ENCODE measurements around the gene INHBB. TPM values are rescaled to one million over a fixed set of nuclear protein-coding genes. Genes with fewer than 3 reads are reported as not detected.

Gene INHBB
- total RNA-seq, 6 donors from 2014 or later, result 2.3 to 12.4 (median 8.0) TPM

GRCh38 chr2:120349440-120349921 is 3.5 kb downstream of the INHBB start:
- DNase-seq (peak in 1 of 2 donors; percentile 79), ATAC-seq (ENCODE audit: low FRiP score in 2 of 2) (no peak)
- Histone ChIP-seq H3K4me3 (no peak overlapping the region), H3K27me3 (peaks cover 0 to 26% (median 11%) of the 10 kb centered on the region in 4 donors), H3K27ac (no peak overlapping the region), H3K9me3 (no peaks in the 10 kb centered on the region), H3K36me3 (peaks cover 0 to 4% (median 0%) of the 10 kb centered on the region in 4 donors), H3K4me1 (peaks cover 23 to 45% (median 26%) of the 10 kb centered on the region in 4 donors)
- 88 to 90% methylated on average over 21 to 31 of the region's 31 CpGs for WGBS, 2 donors
- TF ChIP-seq POLR2AphosphoS5 (IDR thresholded peaks at IDR 0.05) (no peak), EP300 (IDR thresholded peaks at IDR 0.05) (no peak), POLR2A (IDR thresholded peaks at IDR 0.05) (no peak)
- TF ChIP-seq, protein P1, sequence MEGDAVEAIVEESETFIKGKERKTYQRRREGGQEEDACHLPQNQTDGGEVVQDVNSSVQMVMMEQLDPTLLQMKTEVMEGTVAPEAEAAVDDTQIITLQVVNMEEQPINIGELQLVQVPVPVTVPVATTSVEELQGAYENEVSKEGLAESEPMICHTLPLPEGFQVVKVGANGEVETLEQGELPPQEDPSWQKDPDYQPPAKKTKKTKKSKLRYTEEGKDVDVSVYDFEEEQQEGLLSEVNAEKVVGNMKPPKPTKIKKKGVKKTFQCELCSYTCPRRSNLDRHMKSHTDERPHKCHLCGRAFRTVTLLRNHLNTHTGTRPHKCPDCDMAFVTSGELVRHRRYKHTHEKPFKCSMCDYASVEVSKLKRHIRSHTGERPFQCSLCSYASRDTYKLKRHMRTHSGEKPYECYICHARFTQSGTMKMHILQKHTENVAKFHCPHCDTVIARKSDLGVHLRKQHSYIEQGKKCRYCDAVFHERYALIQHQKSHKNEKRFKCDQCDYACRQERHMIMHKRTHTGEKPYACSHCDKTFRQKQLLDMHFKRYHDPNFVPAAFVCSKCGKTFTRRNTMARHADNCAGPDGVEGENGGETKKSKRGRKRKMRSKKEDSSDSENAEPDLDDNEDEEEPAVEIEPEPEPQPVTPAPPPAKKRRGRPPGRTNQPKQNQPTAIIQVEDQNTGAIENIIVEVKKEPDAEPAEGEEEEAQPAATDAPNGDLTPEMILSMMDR (IDR thresholded peaks at IDR 0.05), result no peak

DNA sequence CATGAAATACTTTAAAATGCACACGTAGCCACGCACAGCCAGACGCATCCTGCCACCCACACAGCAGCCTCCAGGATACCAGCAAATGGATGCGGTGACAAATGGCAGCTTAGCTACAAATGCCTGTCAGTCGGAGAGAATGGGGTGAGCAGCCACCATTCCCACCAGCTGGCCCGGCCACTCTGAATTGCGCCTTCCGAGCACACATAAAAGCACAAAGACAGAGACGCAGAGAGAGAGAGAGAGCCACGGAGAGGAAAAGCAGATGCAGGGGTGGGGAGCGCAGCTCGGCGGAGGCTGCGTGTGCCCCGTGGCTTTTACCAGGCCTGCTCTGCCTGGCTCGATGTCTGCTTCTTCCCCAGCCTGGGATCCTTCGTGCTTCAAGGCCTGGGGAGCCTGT is 4.1 kb downstream of the INHBB start:
- no peak for ATAC-seq (ENCODE audit: low FRiP score in 2 of 2)
- peaks cover 0 to 20% (median 8%) of the 10 kb centered on the region in 4 donors for H3K27me3 ChIP-seq
- WGBS, 2 donors, result 63 to 78% methylated on average over 17 of the region's 17 CpGs
- peaks cover 0 to 4% (median 0%) of the 10 kb centered on the region in 4 donors for H3K36me3 ChIP-seq
- TF ChIP-seq POLR2AphosphoS5 (IDR thresholded peaks at IDR 0.05), result no peak
- no peak for TF ChIP-seq EP300 (IDR thresholded peaks at IDR 0.05)
- TF ChIP-seq POLR2A (IDR thresholded peaks at IDR 0.05), result no peak
- TF ChIP-seq, protein P1 (IDR thresholded peaks at IDR 0.05), result no peak
- DNase-seq, result no peak
- peaks cover 17 to 39% (median 20%) of the 10 kb centered on the region in 4 donors for H3K4me1 ChIP-seq
- H3K27ac ChIP-seq, result no peak overlapping the region
- H3K9me3 ChIP-seq, result no peaks in the 10 kb centered on the region
- H3K4me3 ChIP-seq, result no peak overlapping the region

DNA sequence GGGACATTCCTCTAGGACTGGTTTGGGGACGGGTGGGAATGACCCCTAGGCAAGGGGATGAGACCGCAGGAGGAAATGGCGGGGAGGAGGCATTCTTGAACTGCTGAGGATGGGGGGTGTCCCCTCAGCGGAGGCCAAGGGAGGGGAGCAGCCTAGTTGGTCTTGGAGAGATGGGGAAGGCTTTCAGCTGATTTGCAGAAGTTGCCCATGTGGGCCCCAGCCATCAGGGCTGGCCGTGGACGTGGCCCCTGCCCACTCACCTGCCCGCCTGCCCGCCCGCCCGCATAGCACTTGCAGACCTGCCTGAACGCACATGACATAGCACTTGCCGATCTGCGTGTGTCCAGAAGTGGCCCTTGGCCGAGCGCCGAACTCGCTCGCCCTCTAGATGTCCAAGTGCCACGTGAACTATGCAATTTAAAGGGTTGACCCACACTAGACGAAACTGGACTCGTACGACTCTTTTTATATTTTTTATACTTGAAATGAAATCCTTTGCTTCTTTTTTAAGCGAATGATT is 4.9 kb downstream of the INHBB start:
- ATAC-seq (ENCODE audit: low FRiP score in 2 of 2), result no peak
- H3K9me3 ChIP-seq, result no peaks in the 10 kb centered on the region
- peaks cover 0 to 15% (median 7%) of the 10 kb centered on the region in 4 donors for H3K27me3 ChIP-seq
- no peak overlapping the region for H3K4me3 ChIP-seq
- H3K36me3 ChIP-seq, result peaks cover 0 to 4% (median 0%) of the 10 kb centered on the region in 4 donors
- peaks cover 11 to 31% (median 19%) of the 10 kb centered on the region in 4 donors for H3K4me1 ChIP-seq
- TF ChIP-seq EP300 (IDR thresholded peaks at IDR 0.05) (peak in 1 of 4 donors; percentile 29), POLR2AphosphoS5 (IDR thresholded peaks at IDR 0.05) (no peak)
- peak; percentile 78 to 88 for DNase-seq
- H3K27ac ChIP-seq, result no peak overlapping the region
- WGBS, 2 donors, result 74 to 81% methylated on average over 17 to 23 of the region's 23 CpGs

DNA sequence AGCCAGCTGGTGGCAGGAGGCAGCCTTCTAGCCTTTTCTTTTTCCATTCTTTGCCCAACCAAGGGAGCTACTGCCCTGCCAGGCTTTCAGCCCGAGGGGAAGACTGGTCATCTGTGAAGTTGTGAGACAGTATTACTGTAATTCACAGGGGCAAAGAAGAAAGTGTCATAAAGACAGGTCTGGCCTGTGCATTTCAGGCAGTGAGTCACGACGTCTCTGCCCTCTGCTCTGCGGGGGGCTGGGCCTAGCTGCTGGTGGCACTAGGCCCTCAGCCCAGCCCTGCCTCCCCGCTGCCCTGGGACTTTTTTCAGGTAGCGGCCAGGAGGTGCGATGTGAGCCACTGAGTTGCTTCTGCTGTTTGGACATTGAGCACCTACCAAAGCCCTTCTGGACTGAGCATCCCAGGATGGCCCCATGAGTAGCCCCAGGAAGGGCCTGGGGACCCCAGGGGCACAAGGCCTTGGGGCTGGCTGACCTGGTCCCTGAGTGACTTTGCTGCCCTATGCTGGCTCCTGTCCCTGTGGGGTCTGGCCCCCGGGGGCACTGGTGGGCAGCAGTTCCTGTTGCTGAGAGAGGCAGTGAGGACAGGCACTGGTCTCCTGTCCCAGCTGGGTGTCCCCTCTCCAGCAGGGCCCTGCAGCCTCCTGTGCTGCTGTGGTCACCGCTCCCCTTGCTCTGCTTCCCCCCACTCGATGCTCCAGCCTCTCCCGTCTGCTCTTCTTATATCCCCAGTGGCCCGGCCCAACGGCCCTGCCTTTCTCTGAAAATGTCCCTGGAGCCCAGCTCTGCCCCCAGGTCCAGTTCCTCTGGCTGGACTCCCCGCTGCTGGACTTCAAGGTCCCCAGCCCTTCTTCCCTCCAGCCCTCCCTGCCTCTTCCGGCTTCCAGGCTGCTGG is 7.0 kb downstream of the INHBB start:
- Histone ChIP-seq H3K36me3 (peaks cover 0 to 4% (median 0%) of the 10 kb centered on the region in 4 donors), H3K27ac (no peak overlapping the region), H3K9me3 (no peaks in the 10 kb centered on the region), H3K27me3 (peaks cover 0 to 3% (median 1%) of the 10 kb centered on the region in 4 donors), H3K4me1 (peaks cover 0 to 10% (median under 1%) of the 10 kb centered on the region in 4 donors), H3K4me3 (no peak overlapping the region)
- WGBS, 2 donors, result 87 to 90% methylated on average over 8 to 15 of the region's 15 CpGs
- ATAC-seq (ENCODE audit: low FRiP score in 2 of 2), result no peak
- TF ChIP-seq POLR2AphosphoS5 (IDR thresholded peaks at IDR 0.05) (no peak), POLR2A (IDR thresholded peaks at IDR 0.05) (no peak), EP300 (IDR thresholded peaks at IDR 0.05) (no peak)
- TF ChIP-seq, protein P1 (IDR thresholded peaks at IDR 0.05), result no peak
- DNase-seq, result peak in 1 of 2 donors; percentile 62

DNA sequence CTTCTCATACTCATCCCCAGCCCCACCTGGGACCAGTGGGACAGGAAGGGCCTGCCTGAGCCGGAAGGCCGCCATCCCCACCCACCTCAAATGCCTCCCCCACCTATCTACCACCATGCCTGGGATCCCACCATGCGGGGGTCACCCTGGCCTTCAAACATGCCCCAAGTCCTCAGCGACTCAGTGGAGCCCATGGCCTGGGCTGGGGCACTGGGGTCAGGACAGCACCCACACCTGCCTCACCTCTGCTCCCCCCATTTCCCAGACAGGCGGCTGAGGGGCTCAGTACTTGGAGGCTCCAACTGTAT is 7.6 kb downstream of the INHBB start:
- Histone ChIP-seq H3K4me1 (peaks cover 0 to 6% (median 0%) of the 10 kb centered on the region in 4 donors), H3K36me3 (peaks cover 0 to 4% (median 0%) of the 10 kb centered on the region in 4 donors), H3K9me3 (no peaks in the 10 kb centered on the region), H3K27ac (no peak overlapping the region), H3K4me3 (no peak overlapping the region), H3K27me3 (peaks cover 0 to 3% (median 1%) of the 10 kb centered on the region in 4 donors)
- no peak for ATAC-seq (ENCODE audit: low FRiP score in 2 of 2)
- no peak for TF ChIP-seq EP300 (IDR thresholded peaks at IDR 0.05)
- TF ChIP-seq, protein P1 (IDR thresholded peaks at IDR 0.05), result no peak
- TF ChIP-seq POLR2A (IDR thresholded peaks at IDR 0.05), result no peak
- no peak for TF ChIP-seq POLR2AphosphoS5 (IDR thresholded peaks at IDR 0.05)
- WGBS, 2 donors, result 90 to 99% methylated on average over 2 to 5 of the region's 5 CpGs
- peak in 1 of 2 donors; percentile 58 for DNase-seq
